Aorta (tissue), 5 donors: Measurements from ENCODE around the gene LONRF2. TPM values are rescaled to one million over a fixed set of nuclear protein-coding genes. Genes with fewer than 3 reads are reported as not detected.
A peak's percentile ranks its signal among the peaks of the same experiment; 100 is the strongest.

Experiments used
- ATAC-seq: fragments of 200-7000 bp; cut with Tn5 transposase; one replicate; pipeline ENCODE4 v1.9.1; 2022; ENCODE audit warnings: moderate library complexity; ENCODE audit not compliant: low FRiP score
- DNase-seq, 2 donors: peaks; one replicate each; pipeline ENCODE4 v3.0.0-alpha.2; 2020
- H3K27ac ChIP-seq, 2 donors: one replicate each; pipeline ENCODE4 v1.5.1; 2013; ENCODE audit warnings: low read length in 2 of 2, mild to moderate bottlenecking in 2 of 2, moderate library complexity in 2 of 2, control low read depth in 1 of 2, inconsistent platforms in 1 of 2, low read depth in 1 of 2
- H3K27me3 ChIP-seq, 2 donors: one replicate each; pipeline ENCODE4 v1.6.1; 2013; ENCODE audit warnings: control low read depth in 1 of 2, low read length in 1 of 2, mild to moderate bottlenecking in 1 of 2, moderate library complexity in 1 of 2; ENCODE audit not compliant: insufficient read depth in 2 of 2, control insufficient read depth in 1 of 2
- H3K36me3 ChIP-seq, 2 donors: one replicate each; pipeline ENCODE4 v1.6.1; 2013; ENCODE audit warnings: control low read depth in 1 of 2, low read length in 1 of 2, mild to moderate bottlenecking in 1 of 2; ENCODE audit not compliant: insufficient read depth in 2 of 2, control insufficient read depth in 1 of 2
- H3K4me1 ChIP-seq, 2 donors: one replicate each; pipeline ENCODE4 v1.6.1; 2013; ENCODE audit warnings: low read length in 2 of 2, control low read depth in 1 of 2, mild to moderate bottlenecking in 1 of 2, moderate library complexity in 1 of 2; ENCODE audit not compliant: insufficient read depth in 2 of 2, control insufficient read depth in 1 of 2
- H3K4me3 ChIP-seq, 2 donors: one replicate each; pipeline ENCODE4 v1.5.1; 2013; ENCODE audit warnings: low read length in 2 of 2, control low read depth in 1 of 2, mild to moderate bottlenecking in 1 of 2
- H3K9me3 ChIP-seq: one replicate; pipeline ENCODE4 v1.6.1; 2013; ENCODE audit warnings: mild to moderate bottlenecking, low read length; ENCODE audit not compliant: control insufficient read depth
- WGBS, 2 donors: extraction: QIAGEN DNeasy Blood & Tissue Kit; methylation state at CpG; one replicate each; pipeline ENCODE4 v1.1.7; 2013; 5-methylcytosine and 5-hydroxymethylcytosine counted together
- intact Hi-C, 2 donors: fragments of 100-400 bp; cut with DNase I; formaldehyde crosslinking; loops; one replicate each; pipeline versions ENCODE4 v1.14.2 to v1.15.0; 2022
- polyA plus RNA-seq, 2 donors: library from polyadenylated mRNA; stranded (reverse); fragments of 200-250 nt; gene quantifications; one replicate each; pipeline ENCODE4 v1.2.3, GENCODE V29; 2013
- total RNA-seq, 2 donors: library from RNA; stranded (reverse); fragmentation: NEBNext Ultra II Directional; extraction: Animal tissue kit (Norgen Biotek cat#: 25700); gene quantifications; one replicate each; pipeline ENCODE4 v1.2.1, GENCODE V29; 2021
- donor health status: healthy with polysubstance abuse.
- donor health status: Bipolar disorder and iron deficiency.
- donor health status: DM: no; HTN: no; CAD: no.
- donor health status: DM: no; HTN: no; CAD: no.
- donor health status: DM: yes; HTN: yes; CAD: no.

LONRF2 gene
- total and polyA plus RNA-seq, 4 donors: 0.43 to 10.9 (median 5.5) TPM

DNA sequence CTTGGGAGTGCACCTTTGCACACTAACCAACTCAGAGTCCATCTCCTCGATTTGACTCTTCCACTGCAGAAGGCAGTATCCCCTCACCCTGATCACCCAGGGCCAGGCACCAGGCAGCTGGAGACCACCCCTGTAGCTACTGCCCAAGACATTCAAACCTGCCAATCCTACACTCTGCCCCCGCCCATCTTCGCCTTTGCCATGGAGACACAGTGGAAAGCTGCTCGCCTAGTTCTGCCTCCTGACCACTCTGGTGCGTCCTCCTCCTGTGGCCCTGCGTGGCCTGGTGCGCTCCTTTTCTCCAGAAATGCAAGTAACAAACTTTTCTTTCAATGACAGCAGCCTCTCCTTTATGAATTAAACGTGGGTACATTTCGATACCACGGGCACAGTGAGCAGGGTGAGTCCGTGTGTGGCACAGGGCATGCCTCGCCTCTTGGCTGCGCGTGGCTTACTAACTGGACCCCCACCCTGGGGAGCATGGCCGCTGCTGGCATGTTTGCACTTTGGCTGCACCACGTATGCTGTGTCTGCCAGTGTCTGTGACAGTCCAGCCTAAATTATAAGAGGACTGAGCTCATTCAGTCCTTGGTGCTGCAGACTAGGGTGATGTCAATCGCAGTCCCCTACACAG is 47.6 kb downstream of the LONRF2 start:
- intact Hi-C loops: no loop called here
- Histone ChIP-seq H3K36me3 (no peaks in the 10 kb centered on the region), H3K4me3 (no peak overlapping the region), H3K9me3 (no peaks in the 10 kb centered on the region), H3K4me1 (no peaks in the 10 kb centered on the region), H3K27ac (no peak overlapping the region), H3K27me3 (no peaks in the 10 kb centered on the region)
- WGBS, 2 donors: 54 to 56% methylated on average over 17 of the region's 17 CpGs
- DNase-seq (no peak), ATAC-seq (no peak)

DNA sequence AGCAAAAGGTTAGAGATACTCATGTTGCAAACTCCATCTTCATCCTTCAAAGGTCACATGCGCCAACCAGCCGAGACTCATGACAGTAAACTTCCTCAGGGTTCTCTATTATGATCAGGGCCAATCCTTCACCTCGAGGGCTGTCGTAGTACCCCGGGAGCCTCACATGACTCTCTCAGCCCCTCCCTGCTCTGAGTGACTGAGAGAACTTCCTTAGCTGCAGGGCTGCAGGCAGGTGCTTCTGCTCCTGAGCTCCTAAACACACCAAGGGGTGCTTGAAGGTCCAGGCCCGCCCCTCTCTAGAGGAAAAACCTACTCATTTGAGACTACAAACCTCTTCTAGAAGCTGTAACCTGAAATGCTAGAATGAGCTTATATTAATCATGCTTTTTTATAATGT is 48.2 kb downstream of the LONRF2 start:
- 59 to 70% methylated on average over 6 of the region's 6 CpGs for WGBS, 2 donors
- no peaks in the 10 kb centered on the region for H3K27me3 ChIP-seq
- H3K27ac ChIP-seq: no peak overlapping the region

DNA sequence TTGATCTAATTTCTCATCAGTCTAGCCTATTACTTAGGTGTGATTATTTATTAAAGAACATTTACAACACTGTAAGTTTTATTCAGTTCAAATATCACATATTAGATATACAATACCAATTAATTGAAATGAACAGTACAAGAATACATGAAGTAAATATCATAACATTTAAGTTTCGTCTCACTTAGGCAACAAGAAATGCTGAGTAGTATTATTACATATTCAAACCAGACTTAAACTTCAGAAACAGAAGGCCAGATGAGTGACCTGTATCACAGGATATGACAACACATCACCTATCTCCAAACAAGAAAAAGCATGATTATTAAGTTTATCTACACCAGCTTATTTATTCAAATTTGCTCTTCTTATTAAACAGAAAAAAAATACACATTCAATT is 48.9 kb downstream of the LONRF2 start:
- no peak for DNase-seq
- Histone ChIP-seq H3K4me3 (no peak overlapping the region), H3K9me3 (no peaks in the 10 kb centered on the region), H3K4me1 (no peaks in the 10 kb centered on the region), H3K27ac (peak overlapping the region; percentile 0 to 36), H3K36me3 (no peaks in the 10 kb centered on the region), H3K27me3 (no peaks in the 10 kb centered on the region)
- intact Hi-C loops: no loop called here
- 65% methylated on average over 1 of the region's 1 CpG for WGBS, 2 donors
- no peak for ATAC-seq

More for the DNA sequence above, 48.2 kb downstream of the LONRF2 start:
- Histone ChIP-seq H3K36me3 (no peaks in the 10 kb centered on the region), H3K4me1 (no peaks in the 10 kb centered on the region), H3K4me3 (no peak overlapping the region), H3K9me3 (no peaks in the 10 kb centered on the region)
- intact Hi-C loops: no loop called here
- DNase-seq: no peak
- ATAC-seq: no peak

DNA sequence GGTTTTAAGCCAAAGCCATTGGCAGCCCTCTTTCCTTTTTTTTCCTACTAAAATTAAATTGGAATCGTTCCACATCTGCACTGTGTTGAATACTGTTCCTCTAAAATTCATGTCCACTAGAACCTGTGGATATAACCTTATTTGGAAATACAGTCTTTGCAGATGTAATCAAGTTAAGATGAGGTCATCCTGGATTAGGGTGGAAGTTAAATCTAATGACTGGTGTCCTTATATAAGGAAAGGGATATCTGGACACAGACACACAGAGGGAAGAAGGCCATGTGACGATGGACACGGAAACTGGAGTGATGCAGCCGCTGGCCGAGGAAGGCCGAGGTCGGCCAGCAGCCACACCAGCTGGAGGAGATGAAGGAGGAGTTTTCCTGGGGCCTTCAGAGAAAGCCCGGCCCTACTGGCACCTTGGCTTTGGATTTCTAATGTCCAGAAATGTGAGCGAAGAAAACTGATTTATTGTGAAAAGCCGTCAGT is 49.4 kb downstream of the LONRF2 start:
- ATAC-seq (peak; percentile 65), DNase-seq (peak in 1 of 2 donors; percentile 58)
- Histone ChIP-seq H3K36me3 (no peaks in the 10 kb centered on the region), H3K4me1 (no peaks in the 10 kb centered on the region), H3K27me3 (no peaks in the 10 kb centered on the region), H3K4me3 (no peak overlapping the region), H3K9me3 (no peaks in the 10 kb centered on the region), H3K27ac (peak overlapping the region; percentile 0 to 36)
- intact Hi-C loops: no loop called here
- 7 to 10% methylated on average over 10 of the region's 10 CpGs for WGBS, 2 donors

DNA sequence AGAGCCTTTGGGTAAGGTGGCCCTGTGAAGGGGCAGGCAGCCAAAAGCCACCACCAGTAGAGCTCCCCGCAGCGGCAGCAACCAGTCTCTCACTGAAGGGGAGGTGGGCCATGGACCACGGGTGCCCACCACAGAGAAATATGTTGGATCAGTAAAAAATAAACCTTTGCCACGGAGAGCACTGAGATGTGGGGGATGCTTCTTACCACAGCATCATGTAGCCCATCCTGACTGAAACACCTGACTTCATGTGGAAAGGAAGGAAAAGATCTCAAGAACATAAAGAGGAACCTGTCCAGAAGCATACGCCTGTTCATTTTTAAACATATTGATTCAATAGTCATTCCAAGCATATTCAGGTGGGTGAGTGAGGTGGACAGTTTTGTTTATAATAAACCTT is 51.1 kb downstream of the LONRF2 start:
- H3K27ac ChIP-seq: no peak overlapping the region
- no peaks in the 10 kb centered on the region for H3K27me3 ChIP-seq
- DNase-seq (no peak), ATAC-seq (no peak)
- H3K9me3 ChIP-seq: no peaks in the 10 kb centered on the region
- H3K4me1 ChIP-seq: no peaks in the 10 kb centered on the region
- intact Hi-C loops: no loop called here
- no peaks in the 10 kb centered on the region for H3K36me3 ChIP-seq
- no peak overlapping the region for H3K4me3 ChIP-seq
- whole genome bisulfite sequencing, 2 donors: 96 to 99% methylated on average over 5 of the region's 5 CpGs

DNA sequence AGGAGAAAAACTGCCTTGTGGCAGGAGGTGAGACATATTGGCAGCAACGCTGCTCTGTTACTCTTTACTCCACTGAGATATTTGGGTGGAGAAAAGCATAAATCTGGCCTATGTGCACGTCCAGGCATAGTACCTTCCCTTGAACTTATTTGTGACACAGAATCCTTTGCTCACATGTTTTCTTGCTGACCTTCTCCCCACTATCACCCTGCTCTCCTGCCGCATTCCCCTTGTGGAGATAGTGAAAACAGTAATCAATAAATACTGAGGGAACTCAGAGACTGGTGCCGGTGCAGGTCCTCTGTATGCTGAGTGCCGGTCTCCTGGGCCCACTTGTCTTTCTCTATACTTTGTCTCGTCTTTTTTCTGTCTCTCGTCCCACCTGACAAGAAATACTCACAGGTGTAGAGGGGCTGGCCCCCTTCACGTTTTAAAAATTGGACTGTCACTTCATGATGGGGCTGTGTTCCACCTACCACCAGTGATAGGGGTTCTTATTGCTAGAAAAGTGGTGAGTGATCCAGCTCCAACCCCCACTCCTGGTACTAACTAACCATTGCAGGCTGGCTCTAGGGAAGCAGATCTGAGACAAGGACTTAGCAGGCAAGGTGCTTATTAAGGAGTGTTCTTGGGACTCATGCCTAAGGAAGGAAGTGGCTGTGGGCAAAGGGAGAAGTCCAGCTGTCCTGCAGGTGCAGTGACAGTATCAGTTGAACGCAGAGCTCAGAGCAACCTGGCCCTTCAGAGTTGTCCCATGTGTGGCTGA is 51.7 kb downstream of the LONRF2 start:
- Histone ChIP-seq H3K27me3 (no peaks in the 10 kb centered on the region), H3K4me1 (no peaks in the 10 kb centered on the region), H3K4me3 (no peak overlapping the region), H3K9me3 (no peaks in the 10 kb centered on the region), H3K27ac (no peak overlapping the region), H3K36me3 (no peaks in the 10 kb centered on the region)
- intact Hi-C loops: no loop called here
- WGBS, 2 donors: 91 to 93% methylated on average over 9 of the region's 9 CpGs
- no peak for DNase-seq
- ATAC-seq: no peak

DNA sequence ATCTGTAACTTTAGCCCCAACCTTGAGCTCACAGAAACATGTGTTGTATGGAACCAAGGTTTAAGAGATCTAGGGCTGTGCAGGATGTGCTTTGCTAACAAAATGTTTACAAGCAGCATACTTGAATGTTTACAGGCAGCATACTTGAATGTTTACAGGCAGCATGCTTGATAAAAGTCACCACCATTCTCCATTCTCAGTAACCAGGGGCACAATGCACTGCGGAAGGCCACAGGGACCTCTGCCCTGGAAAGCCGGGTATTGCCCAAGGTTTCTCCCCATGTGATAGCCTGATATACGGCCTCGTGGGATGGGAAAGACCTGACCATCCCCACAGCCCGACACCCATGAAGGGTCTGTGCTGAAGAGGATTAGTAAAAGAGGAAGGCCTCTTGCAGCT is 52.4 kb downstream of the LONRF2 start:
- Histone ChIP-seq H3K9me3 (no peaks in the 10 kb centered on the region), H3K4me1 (no peaks in the 10 kb centered on the region), H3K36me3 (no peaks in the 10 kb centered on the region), H3K4me3 (no peak overlapping the region), H3K27me3 (no peaks in the 10 kb centered on the region), H3K27ac (no peak overlapping the region)
- intact Hi-C loops: no loop called here
- WGBS, 2 donors: 90 to 93% methylated on average over 5 of the region's 5 CpGs
- DNase-seq: no peak
- no peak for ATAC-seq

DNA sequence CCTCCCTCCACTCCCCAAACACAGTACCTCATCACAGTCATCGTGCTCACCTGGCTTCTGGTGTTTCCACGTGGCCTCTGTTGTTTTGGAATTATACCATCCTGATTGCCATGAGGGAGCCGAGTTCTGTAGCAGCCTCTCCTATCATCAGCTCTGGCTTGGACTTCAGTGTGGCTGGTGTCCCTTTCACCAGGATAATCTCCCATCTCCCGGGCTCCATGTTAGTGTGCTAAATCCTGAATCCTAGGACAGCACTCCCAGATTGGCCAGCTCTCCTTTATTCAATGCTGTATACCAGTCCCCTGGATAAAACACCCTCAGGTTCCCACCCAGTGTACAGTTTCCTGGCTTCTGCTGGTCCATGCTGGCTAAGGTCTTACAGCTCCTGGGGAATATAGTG is 53.3 kb downstream of the LONRF2 start:
- Histone ChIP-seq H3K4me1 (no peaks in the 10 kb centered on the region), H3K27ac (no peak overlapping the region), H3K4me3 (no peak overlapping the region), H3K27me3 (no peaks in the 10 kb centered on the region), H3K36me3 (no peaks in the 10 kb centered on the region), H3K9me3 (no peaks in the 10 kb centered on the region)
- WGBS, 2 donors: 86 to 89% methylated on average over 4 of the region's 4 CpGs
- DNase-seq: no peak
- ATAC-seq: no peak
- intact Hi-C loops: no loop called here

DNA sequence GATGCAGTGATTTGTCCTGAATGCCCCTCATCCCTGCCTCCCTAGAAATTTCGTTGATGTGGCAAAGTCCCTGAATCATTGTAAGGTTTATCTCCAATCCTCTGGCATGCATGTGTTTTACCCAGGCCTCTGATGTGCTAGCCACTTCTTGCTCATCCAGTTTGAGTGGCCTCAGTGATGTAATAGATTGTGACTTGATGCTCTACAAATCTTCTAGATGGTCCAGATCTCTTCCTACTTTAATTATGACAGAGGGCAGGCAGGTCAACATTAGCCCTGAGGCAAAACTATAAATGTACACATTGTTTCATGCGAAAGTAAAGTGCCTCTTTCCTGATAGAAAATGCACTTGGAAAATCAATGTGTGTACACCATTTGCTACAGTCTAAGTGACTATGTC is 54.5 kb downstream of the LONRF2 start:
- no peaks in the 10 kb centered on the region for H3K4me1 ChIP-seq
- DNase-seq (no peak), ATAC-seq (no peak)
- no peak overlapping the region for H3K27ac ChIP-seq
- no peaks in the 10 kb centered on the region for H3K36me3 ChIP-seq
- no peaks in the 10 kb centered on the region for H3K9me3 ChIP-seq
- no peaks in the 10 kb centered on the region for H3K27me3 ChIP-seq
- H3K4me3 ChIP-seq: no peak overlapping the region
- WGBS, 2 donors: 75 to 83% methylated on average over 2 of the region's 2 CpGs
- intact Hi-C loops: no loop called here
